ENCODE measurements around the gene SPATA24. TPM values are rescaled to one million over a fixed set of nuclear protein-coding genes. Genes with fewer than 3 reads are reported as not detected.

Gene SPATA24
- total RNA-seq, 2 donors from 2014 or later = 9.5 to 29.7 TPM

DNA sequence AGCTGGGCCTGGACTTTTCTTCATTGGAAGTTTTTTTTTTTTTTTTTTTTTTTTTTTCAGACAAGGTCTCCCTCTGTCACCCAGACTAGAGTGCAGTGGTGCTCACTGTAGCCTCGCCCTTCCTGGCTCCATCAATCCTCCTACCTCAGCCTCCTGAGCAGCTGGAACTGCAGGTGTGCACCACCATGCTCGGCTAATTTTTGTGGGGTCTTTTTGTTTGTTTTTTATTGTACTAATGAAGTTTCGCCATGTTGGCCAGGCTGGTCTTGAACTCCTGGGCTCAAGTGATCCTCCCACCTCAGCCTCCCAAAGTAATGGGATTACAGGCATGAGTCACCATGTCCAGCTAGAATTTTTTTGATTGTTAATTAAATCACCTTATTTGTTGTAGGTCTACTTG is 31.8 kb upstream of the SPATA24 start:
- peaks cover 28% of the 10 kb centered on the region for H3K36me3 ChIP-seq
- no peak overlapping the region for H3K27ac ChIP-seq
- no peak for DNase-seq (ENCODE audit: low spot score)
- no peak overlapping the region for H3K4me3 ChIP-seq
- H3K27me3 ChIP-seq = no peaks in the 10 kb centered on the region
- no peaks in the 10 kb centered on the region for H3K9me3 ChIP-seq
- H3K4me1 ChIP-seq = peaks cover 0 to 13% of the 10 kb centered on the region in 2 donors
- TF ChIP-seq, protein P1, sequence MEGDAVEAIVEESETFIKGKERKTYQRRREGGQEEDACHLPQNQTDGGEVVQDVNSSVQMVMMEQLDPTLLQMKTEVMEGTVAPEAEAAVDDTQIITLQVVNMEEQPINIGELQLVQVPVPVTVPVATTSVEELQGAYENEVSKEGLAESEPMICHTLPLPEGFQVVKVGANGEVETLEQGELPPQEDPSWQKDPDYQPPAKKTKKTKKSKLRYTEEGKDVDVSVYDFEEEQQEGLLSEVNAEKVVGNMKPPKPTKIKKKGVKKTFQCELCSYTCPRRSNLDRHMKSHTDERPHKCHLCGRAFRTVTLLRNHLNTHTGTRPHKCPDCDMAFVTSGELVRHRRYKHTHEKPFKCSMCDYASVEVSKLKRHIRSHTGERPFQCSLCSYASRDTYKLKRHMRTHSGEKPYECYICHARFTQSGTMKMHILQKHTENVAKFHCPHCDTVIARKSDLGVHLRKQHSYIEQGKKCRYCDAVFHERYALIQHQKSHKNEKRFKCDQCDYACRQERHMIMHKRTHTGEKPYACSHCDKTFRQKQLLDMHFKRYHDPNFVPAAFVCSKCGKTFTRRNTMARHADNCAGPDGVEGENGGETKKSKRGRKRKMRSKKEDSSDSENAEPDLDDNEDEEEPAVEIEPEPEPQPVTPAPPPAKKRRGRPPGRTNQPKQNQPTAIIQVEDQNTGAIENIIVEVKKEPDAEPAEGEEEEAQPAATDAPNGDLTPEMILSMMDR (IDR thresholded peaks at IDR 0.05) = no peak

DNA sequence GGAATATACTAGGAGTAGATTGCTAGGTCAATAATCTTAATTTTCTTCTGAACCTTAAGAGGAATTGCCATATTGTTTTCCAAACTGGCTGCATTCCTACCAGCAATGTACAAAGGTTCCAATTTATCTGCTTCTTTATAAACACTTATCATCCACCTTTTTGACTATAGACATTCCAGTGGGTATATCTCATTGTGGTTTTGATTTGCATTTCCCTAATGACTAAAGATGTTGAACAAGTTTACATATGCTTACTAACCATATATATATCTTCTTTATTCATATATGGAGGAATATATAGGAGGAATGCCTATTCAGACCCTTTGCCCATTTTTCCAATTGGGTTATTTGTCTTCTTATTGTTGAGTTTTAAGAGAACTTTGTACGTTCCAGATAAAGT is 27.8 kb upstream of the SPATA24 start:
- H3K27ac ChIP-seq = no peak overlapping the region
- H3K27me3 ChIP-seq = no peaks in the 10 kb centered on the region
- H3K36me3 ChIP-seq = peaks cover 43% of the 10 kb centered on the region
- no peak for DNase-seq (ENCODE audit: low spot score)
- H3K4me3 ChIP-seq = no peak overlapping the region
- no peaks in the 10 kb centered on the region for H3K9me3 ChIP-seq
- TF ChIP-seq, protein P1 (IDR thresholded peaks at IDR 0.05) = no peak
- H3K4me1 ChIP-seq = no peaks in the 10 kb centered on the region

DNA sequence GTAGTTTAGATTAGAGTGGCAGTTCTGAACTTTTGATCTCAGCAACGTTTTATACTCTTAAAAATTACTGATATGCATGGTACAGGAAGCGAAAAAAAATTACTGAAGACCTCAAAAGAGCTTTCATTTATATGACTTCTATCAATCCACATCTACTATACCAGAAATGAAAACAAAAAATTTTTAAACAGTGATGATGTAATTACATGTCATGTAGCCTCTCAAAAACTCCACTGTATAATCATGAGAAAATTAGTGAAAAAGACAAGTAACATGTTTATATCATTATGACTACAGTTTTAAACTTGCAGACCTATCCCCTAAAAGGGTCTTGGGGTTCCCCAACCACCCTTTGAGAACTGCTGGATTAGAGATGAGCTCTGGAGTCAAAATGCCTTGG is 26.1 kb upstream of the SPATA24 start:
- H3K4me1 ChIP-seq = no peaks in the 10 kb centered on the region
- H3K4me3 ChIP-seq = no peak overlapping the region
- TF ChIP-seq, protein P1 (IDR thresholded peaks at IDR 0.05) = no peak
- no peak for DNase-seq (ENCODE audit: low spot score)
- peaks cover 45% of the 10 kb centered on the region for H3K36me3 ChIP-seq
- no peaks in the 10 kb centered on the region for H3K27me3 ChIP-seq
- no peak overlapping the region for H3K27ac ChIP-seq
- no peaks in the 10 kb centered on the region for H3K9me3 ChIP-seq

- DNase-seq (ENCODE audit: low spot score) = no peak
- H3K36me3 ChIP-seq = peaks cover 45% of the 10 kb centered on the region
- no peak overlapping the region for H3K4me3 ChIP-seq
- H3K27ac ChIP-seq = no peak overlapping the region
- no peaks in the 10 kb centered on the region for H3K27me3 ChIP-seq
- TF ChIP-seq, protein P1 (IDR thresholded peaks at IDR 0.05) = no peak
- H3K4me1 ChIP-seq = no peaks in the 10 kb centered on the region
- H3K9me3 ChIP-seq = no peaks in the 10 kb centered on the region
These were observed 22.5 kb upstream of the SPATA24 start for GRCh38 chr5:139426203-139426885.

GRCh38 chr5:139425497-139425896 is 21.6 kb upstream of the SPATA24 start:
- no peak for DNase-seq (ENCODE audit: low spot score)
- H3K27ac ChIP-seq = no peak overlapping the region
- no peaks in the 10 kb centered on the region for H3K9me3 ChIP-seq
- H3K36me3 ChIP-seq = peaks cover 45% of the 10 kb centered on the region
- H3K4me1 ChIP-seq = no peaks in the 10 kb centered on the region
- TF ChIP-seq, protein P1 (IDR thresholded peaks at IDR 0.05) = no peak
- no peaks in the 10 kb centered on the region for H3K27me3 ChIP-seq
- H3K4me3 ChIP-seq = no peak overlapping the region

Data from right atrium auricular region (tissue), 2 donors.